Small intestine (tissue), 7 donors: Measurements from ENCODE around the gene PSMD11. TPM values are rescaled to one million over a fixed set of nuclear protein-coding genes. Genes with fewer than 3 reads are reported as not detected.
A peak's percentile ranks its signal among the peaks of the same experiment; 100 is the strongest.

ENCODE experiments used
- DNase-seq, 2 donors: peaks; one replicate each; pipeline versions ENCODE4 v3.0.0 to v3.0.0-alpha.2; 2013
- FAIRE-seq: peaks from 2 replicates; lab custom pipeline; 2012; peaks lifted over from hg19 to GRCh38; lab: Jason Lieb, UNC
- H3K27ac ChIP-seq, 3 donors: one replicate each; pipeline ENCODE4 v1.5.1; 2013; ENCODE audit warnings: low read length in 2 of 3, mild to moderate bottlenecking in 2 of 3, control low read depth in 1 of 3, inconsistent platforms in 1 of 3, low read depth in 1 of 3, moderate library complexity in 1 of 3
- H3K27me3 ChIP-seq, 3 donors: one replicate each; pipeline ENCODE4 v1.6.1; 2013; ENCODE audit warnings: low read length in 3 of 3, inconsistent platforms in 1 of 3; ENCODE audit not compliant: control insufficient read depth in 3 of 3, insufficient read depth in 3 of 3
- H3K36me3 ChIP-seq, 3 donors: one replicate each; pipeline ENCODE4 v1.6.1; 2013; ENCODE audit warnings: low read length in 3 of 3, inconsistent platforms in 1 of 3, low read depth in 1 of 3, mild to moderate bottlenecking in 1 of 3, moderate library complexity in 1 of 3; ENCODE audit not compliant: control insufficient read depth in 3 of 3, insufficient read depth in 2 of 3
- H3K4me1 ChIP-seq, 3 donors: one replicate each; pipeline ENCODE4 v1.6.1; 2013; ENCODE audit warnings: low read length in 2 of 3, inconsistent platforms in 1 of 3, low read depth in 1 of 3, mild to moderate bottlenecking in 1 of 3, moderate library complexity in 1 of 3; ENCODE audit not compliant: control insufficient read depth in 3 of 3, insufficient read depth in 2 of 3
- H3K4me3 ChIP-seq, 3 donors: one replicate each; pipeline ENCODE4 v1.5.1; 2013; ENCODE audit warnings: low read length in 3 of 3, control low read depth in 1 of 3, inconsistent platforms in 1 of 3, low read depth in 1 of 3, mild to moderate bottlenecking in 1 of 3, moderate library complexity in 1 of 3
- H3K9me3 ChIP-seq, 2 donors: one replicate each; pipeline ENCODE4 v1.6.1; 2013; ENCODE audit warnings: low read depth in 1 of 2, low read length in 1 of 2; ENCODE audit not compliant: control insufficient read depth in 2 of 2, insufficient read depth in 1 of 2
- WGBS, 3 donors: extraction: QIAGEN DNeasy Blood & Tissue Kit; methylation state at CpG; one replicate each; pipeline ENCODE4 v1.1.7; 2013; 5-methylcytosine and 5-hydroxymethylcytosine counted together
- polyA plus RNA-seq, 4 donors: library from polyadenylated mRNA; stranded (reverse) in 3 of 4; unstranded in 1 of 4; fragments of 200-250 nt in 3 of 4; fragments of 120-200 nt in 1 of 4; gene quantifications; one replicate each; pipeline versions ENCODE4 v1.2.1 to v1.2.3, GENCODE V29; 2013
- donor health status: healthy with polysubstance abuse.
- donor health status: control.
- donor health status: control.
- donor health status: Bipolar disorder and iron deficiency.
- donor health status: healthy.

The PSMD11 gene
- polyA plus RNA-seq, 4 donors = 39.4 to 50.2 (median 44.0) TPM

GRCh38 chr17:32484041-32484461 is 39.7 kb downstream of the PSMD11 start:
- H3K27me3 ChIP-seq = no peaks in the 10 kb centered on the region
- WGBS, 3 donors = 80 to 89% (median 82%) methylated on average over 4 of the region's 4 CpGs
- H3K4me3 ChIP-seq = no peak overlapping the region
- peak overlapping the region in 2 of 3 donors; percentile 1 to 8 for H3K27ac ChIP-seq
- DNase-seq (no peak), FAIRE-seq (no peak)
- H3K9me3 ChIP-seq = no peaks in the 10 kb centered on the region
- peaks cover 0 to 4% (median 2%) of the 10 kb centered on the region in 3 donors for H3K4me1 ChIP-seq
- H3K36me3 ChIP-seq = peaks cover 14 to 48% (median 21%) of the 10 kb centered on the region in 3 donors

- DNase-seq = no peak
- Histone ChIP-seq H3K27me3 (no peaks in the 10 kb centered on the region), H3K4me1 (peaks cover 0 to 4% (median 2%) of the 10 kb centered on the region in 3 donors), H3K27ac (no peak overlapping the region), H3K9me3 (no peaks in the 10 kb centered on the region), H3K36me3 (peaks cover 9 to 47% (median 16%) of the 10 kb centered on the region in 3 donors), H3K4me3 (no peak overlapping the region)
- 81 to 85% (median 84%) methylated on average over 11 of the region's 11 CpGs for WGBS, 3 donors
- no peak for FAIRE-seq
Measured at GRCh38 chr17:32484628-32485027, 40.3 kb downstream of the PSMD11 start.

- Histone ChIP-seq H3K4me3 (peak overlapping the region in 2 of 3 donors; percentile 43 to 78), H3K27ac (peak overlapping the region in 1 of 3 donors; percentile 56), H3K27me3 (no peaks in the 10 kb centered on the region), H3K36me3 (peaks cover 5 to 46% (median 10%) of the 10 kb centered on the region in 3 donors), H3K9me3 (no peaks in the 10 kb centered on the region), H3K4me1 (peaks cover 0 to 4% (median 2%) of the 10 kb centered on the region in 3 donors)
- WGBS, 3 donors = 67 to 72% (median 70%) methylated on average over 12 of the region's 12 CpGs
- no peak for FAIRE-seq
- no peak for DNase-seq
Measured at GRCh38 chr17:32485261-32486110, 41.2 kb downstream of the PSMD11 start.

- Histone ChIP-seq H3K27ac (peak overlapping the region in 2 of 3 donors; percentile 56 to 72), H3K9me3 (no peaks in the 10 kb centered on the region), H3K36me3 (peaks cover under 1 to 41% (median 5%) of the 10 kb centered on the region in 3 donors), H3K27me3 (no peaks in the 10 kb centered on the region), H3K4me1 (peaks cover 0 to 4% (median 2%) of the 10 kb centered on the region in 3 donors), H3K4me3 (peak overlapping the region; percentile 43 to 78 (median 60))
- WGBS, 3 donors = 6 to 14% (median 11%) methylated on average over 36 to 72 of the region's 72 CpGs
- FAIRE-seq (no peak), DNase-seq (peak; percentile 80 to 90)
Measured at GRCh38 chr17:32486111-32486700, 41.9 kb downstream of the PSMD11 start.

- H3K36me3 ChIP-seq = peaks cover 0 to 44% (median 0%) of the 10 kb centered on the region in 3 donors
- FAIRE-seq = no peak
- peak within 1 kb of the TSS; percentile 17 to 72 (median 56) for H3K27ac ChIP-seq
- WGBS, 3 donors = 0 to 1% (median 1%) methylated on average over 38 to 135 of the region's 135 CpGs
- H3K9me3 ChIP-seq = no peaks in the 10 kb centered on the region
- H3K4me3 ChIP-seq = peak within 1 kb of the TSS; percentile 43 to 78 (median 60)
- H3K27me3 ChIP-seq = no peaks in the 10 kb centered on the region
- H3K4me1 ChIP-seq = peaks cover 0 to 4% (median 2%) of the 10 kb centered on the region in 3 donors
- peak; percentile 70 to 91 for DNase-seq
Measured at GRCh38 chr17:32486701-32487472, 42.6 kb downstream of the PSMD11 start, which contains the start of gene CDK5R1. Gene CDK5R1 (plus strand): TSS chr17:32486993. CDS start chr17:32487621, 628 bp downstream.

GRCh38 chr17:32487473-32488176 is 43.3 kb downstream of the PSMD11 start:
- FAIRE-seq = no peak
- peaks cover 0 to 45% (median 0%) of the 10 kb centered on the region in 3 donors for H3K36me3 ChIP-seq
- H3K27me3 ChIP-seq = no peaks in the 10 kb centered on the region
- peak in 1 of 2 donors; percentile 56 for DNase-seq
- 34 to 38% (median 37%) methylated on average over 53 to 59 of the region's 59 CpGs for WGBS, 3 donors
- H3K4me3 ChIP-seq = peak overlapping the region; percentile 32 to 78 (median 60)
- no peaks in the 10 kb centered on the region for H3K9me3 ChIP-seq
- H3K27ac ChIP-seq = no peak overlapping the region
- peaks cover 0 to 4% (median 2%) of the 10 kb centered on the region in 3 donors for H3K4me1 ChIP-seq

GRCh38 chr17:32488177-32488542 is 43.9 kb downstream of the PSMD11 start:
- Histone ChIP-seq H3K4me1 (peaks cover 0 to 4% (median 2%) of the 10 kb centered on the region in 3 donors), H3K27ac (no peak overlapping the region), H3K9me3 (no peaks in the 10 kb centered on the region), H3K27me3 (no peaks in the 10 kb centered on the region), H3K4me3 (peak overlapping the region in 1 of 3 donors; percentile 32), H3K36me3 (peaks cover 0 to 45% (median 0%) of the 10 kb centered on the region in 3 donors)
- FAIRE-seq = no peak
- no peak for DNase-seq
- WGBS, 3 donors = 90 to 96% (median 96%) methylated on average over 15 to 16 of the region's 16 CpGs
